ENCODE measurements around the gene EXD3. TPM values are rescaled to one million over a fixed set of nuclear protein-coding genes. Genes with fewer than 3 reads are reported as not detected.

EXD3 gene
- total RNA-seq, 1 experiment from 2014 or later, result 15.3 TPM

GRCh38 chr9:137319011-137319738 lies 103.8 kb downstream of the EXD3 start:
- DNase-seq, result peak; percentile 74

More at GRCh38 chr9:137319011-137319738, 103.8 kb downstream of the EXD3 start:
- TF ChIP-seq CTCF (conservative IDR thresholded peaks at IDR 0.05), result peak; percentile 48
- H3K9me3 ChIP-seq (ENCODE audit: control insufficient read depth, low read depth, low read length), result no peaks in the 10 kb centered on the region
- H4K8ac ChIP-seq (replicated peaks; ENCODE audit: insufficient read length, low read depth, low read length), result no peak overlapping the region
- no peak overlapping the region for H2BK15ac ChIP-seq (ENCODE audit: low read depth, low read length)
- H3K4me1 ChIP-seq (ENCODE audit: insufficient read depth, low read length), result peaks cover 1% of the 10 kb centered on the region; the same call in 1 of the 2 replicates
- no peak overlapping the region for H3K23ac ChIP-seq (ENCODE audit: insufficient read length, low read depth, low read length)
- no peak overlapping the region for H2AK5ac ChIP-seq (ENCODE audit: insufficient read length, low read length)
- Mint-ChIP-seq H3K36me3 (ENCODE audit: insufficient read depth in 1 of 3, low read depth in 3 of 3) (no peaks in the 10 kb centered on the region), H3K9me3 (peaks cover 4 to 5% of the 10 kb centered on the region in 2 experiments; a peak in 3 of 5 replicates), H3K27ac (no peak overlapping the region), H3K4me3 (no peak overlapping the region), H3K27me3 (ENCODE audit: low read depth) (peaks cover 3% of the 10 kb centered on the region; the same call in 1 of the 2 replicates), H3K4me1 (peaks cover 2 to 11% of the 10 kb centered on the region in 2 experiments; a peak in 2 of 4 replicates)
- H3K9ac ChIP-seq (ENCODE audit: extremely low read depth, insufficient read length, low read length), result no peak overlapping the region
- no peak overlapping the region for H2BK20ac ChIP-seq (ENCODE audit: low read depth, low read length, poor library complexity, severe bottlenecking)
- no peak overlapping the region for H3T11ph ChIP-seq (ENCODE audit: low read length)
- no peak overlapping the region for H3K4me2 ChIP-seq (ENCODE audit: insufficient read depth, insufficient read length, low read length)
- no peak overlapping the region for H3K4ac ChIP-seq (ENCODE audit: low read depth, low read length)
- no peaks in the 10 kb centered on the region for H3K27me3 ChIP-seq (ENCODE audit: insufficient read depth, low read length)
- no peaks in the 10 kb centered on the region for H4K20me1 ChIP-seq (ENCODE audit: control insufficient read depth, insufficient read depth, insufficient read length)
- no peak overlapping the region for H4K91ac ChIP-seq (ENCODE audit: insufficient read length, low read depth, low read length)
- H2AFZ ChIP-seq (ENCODE audit: low read length), result no peak overlapping the region
- no peak overlapping the region for H3K56ac ChIP-seq (ENCODE audit: insufficient read length, low read depth, low read length)
- H3K18ac ChIP-seq (ENCODE audit: insufficient read length, low read depth, low read length), result no peak overlapping the region
- H3K27ac ChIP-seq (ENCODE audit: insufficient read length, low read depth, low read length), result no peak overlapping the region
- H2BK5ac ChIP-seq (ENCODE audit: insufficient read length, low read length), result no peak overlapping the region
- H2BK12ac ChIP-seq (ENCODE audit: insufficient read length, low read depth, low read length), result no peak overlapping the region
- H2BK120ac ChIP-seq (ENCODE audit: low read depth, low read length, poor library complexity, severe bottlenecking), result no peak overlapping the region
- no peak overlapping the region for H4K5ac ChIP-seq (ENCODE audit: insufficient read length, low read depth, low read length)
- H3K14ac ChIP-seq (ENCODE audit: insufficient read depth, low read length), result no peak overlapping the region
- H3K79me1 ChIP-seq (ENCODE audit: insufficient read depth, low read depth, low read length, poor library complexity, severe bottlenecking), result no peaks in the 10 kb centered on the region
- H3K79me2 ChIP-seq (ENCODE audit: insufficient read depth, low read length), result no peaks in the 10 kb centered on the region
- no CpG with 5 or more reads among the region's 26 CpGs for WGBS (ENCODE audit: extremely low coverage, insufficient read length, low lambda C conversion rate)
- no peaks in the 10 kb centered on the region for H3K23me2 ChIP-seq (ENCODE audit: insufficient read length, low read depth, low read length, poor library complexity, severe bottlenecking)
